Astrocyte (in vitro differentiated cells and primary cell): Measurements from ENCODE around the gene ARL4C.

Source experiments
- EZH2 ChIP-seq: IDR thresholded peaks from 2 replicates; pipeline ENCODE4 v1.6.1; 2012; ENCODE audit warnings: mild to moderate bottlenecking, low read length, inconsistent platforms; ENCODE audit not compliant: insufficient read depth
- TF ChIP-seq, protein P1 (sequence below): IDR thresholded peaks from 2 replicates; pipeline ENCODE4 v1.5.1; 2011; ENCODE audit warnings: low read depth, mild to moderate bottlenecking, inconsistent platforms, low read length, moderate library complexity; ENCODE audit not compliant: insufficient read depth

DNA sequence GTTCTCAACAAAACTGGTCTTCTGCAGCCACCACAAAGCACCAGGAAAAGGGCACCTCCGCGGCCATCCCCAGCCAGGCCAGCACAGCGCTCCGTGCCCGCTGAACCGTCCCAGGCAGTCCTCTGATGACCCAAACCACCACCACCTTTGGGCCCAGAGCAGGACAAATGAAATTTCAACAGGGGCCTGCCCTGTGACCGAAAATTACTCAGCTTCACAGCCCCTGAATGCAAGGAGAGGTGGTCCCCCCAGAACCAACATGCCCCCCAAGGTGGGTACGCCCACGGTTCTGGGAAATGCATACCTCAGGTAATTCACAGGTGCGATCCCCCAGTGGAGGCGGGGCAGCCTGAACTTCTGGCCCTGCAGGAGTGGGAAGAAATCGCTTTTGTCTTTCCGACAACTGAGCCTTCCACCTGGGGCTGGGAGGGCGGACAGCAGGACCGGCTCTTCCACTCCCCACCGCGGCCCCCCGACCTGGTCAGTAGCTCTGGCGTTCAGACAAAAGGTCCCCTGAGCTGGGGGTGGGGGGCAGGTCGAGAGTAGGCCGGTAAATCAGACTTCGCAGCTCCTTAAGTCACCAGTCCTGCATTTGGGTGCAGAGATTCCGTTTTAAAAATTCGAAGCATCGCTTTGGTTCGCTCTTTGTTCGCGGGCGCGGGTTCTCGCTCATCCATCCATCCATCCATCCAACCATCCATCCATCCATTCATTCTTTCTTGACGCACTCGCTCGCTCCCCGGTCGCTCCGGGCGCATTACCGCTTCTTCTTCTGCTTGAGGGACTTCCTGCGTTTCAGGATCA, 1.4 kb downstream of the ARL4C start:
- TF ChIP-seq, protein P1, sequence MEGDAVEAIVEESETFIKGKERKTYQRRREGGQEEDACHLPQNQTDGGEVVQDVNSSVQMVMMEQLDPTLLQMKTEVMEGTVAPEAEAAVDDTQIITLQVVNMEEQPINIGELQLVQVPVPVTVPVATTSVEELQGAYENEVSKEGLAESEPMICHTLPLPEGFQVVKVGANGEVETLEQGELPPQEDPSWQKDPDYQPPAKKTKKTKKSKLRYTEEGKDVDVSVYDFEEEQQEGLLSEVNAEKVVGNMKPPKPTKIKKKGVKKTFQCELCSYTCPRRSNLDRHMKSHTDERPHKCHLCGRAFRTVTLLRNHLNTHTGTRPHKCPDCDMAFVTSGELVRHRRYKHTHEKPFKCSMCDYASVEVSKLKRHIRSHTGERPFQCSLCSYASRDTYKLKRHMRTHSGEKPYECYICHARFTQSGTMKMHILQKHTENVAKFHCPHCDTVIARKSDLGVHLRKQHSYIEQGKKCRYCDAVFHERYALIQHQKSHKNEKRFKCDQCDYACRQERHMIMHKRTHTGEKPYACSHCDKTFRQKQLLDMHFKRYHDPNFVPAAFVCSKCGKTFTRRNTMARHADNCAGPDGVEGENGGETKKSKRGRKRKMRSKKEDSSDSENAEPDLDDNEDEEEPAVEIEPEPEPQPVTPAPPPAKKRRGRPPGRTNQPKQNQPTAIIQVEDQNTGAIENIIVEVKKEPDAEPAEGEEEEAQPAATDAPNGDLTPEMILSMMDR = no peak
- no peak for TF ChIP-seq EZH2
